Mesenchymal stem cell (in vitro differentiated cells and primary cell): Measurements from ENCODE around the gene SH3GL2. TPM values are rescaled to one million over a fixed set of nuclear protein-coding genes. Genes with fewer than 3 reads are reported as not detected.

Source experiments
- DNase-seq: peaks from one replicate; pipeline ENCODE4 v3.0.0-alpha.2; 2013
- H2AFZ ChIP-seq: one replicate; pipeline ENCODE4 v1.6.1; 2013; ENCODE audit warnings: low read depth, mild to moderate bottlenecking, control low read depth, inconsistent platforms, low read length, moderate library complexity
- H2AK5ac ChIP-seq: 2 replicates; pipeline ENCODE4 v1.6.1; 2013; ENCODE audit warnings: low read length, moderate library complexity, mild to moderate bottlenecking, inconsistent platforms; ENCODE audit not compliant: severe bottlenecking
- H2BK120ac ChIP-seq: one replicate; pipeline ENCODE4 v1.6.1; 2013; ENCODE audit warnings: low read depth, mild to moderate bottlenecking, inconsistent platforms, low read length, moderate library complexity
- H2BK12ac ChIP-seq, 2 experiments: one replicate each; pipeline ENCODE4 v1.6.1; 2013; ENCODE audit warnings: inconsistent platforms in 2 of 2, low read length in 2 of 2, mild to moderate bottlenecking in 2 of 2, moderate library complexity in 2 of 2, control low read depth in 1 of 2
- H2BK15ac ChIP-seq: one replicate; pipeline ENCODE4 v1.6.1; 2013; ENCODE audit warnings: mild to moderate bottlenecking, low read depth, inconsistent platforms; ENCODE audit not compliant: poor library complexity, severe bottlenecking
- H2BK5ac ChIP-seq: 2 replicates; pipeline ENCODE4 v1.6.1; 2013; ENCODE audit warnings: low read depth, mild to moderate bottlenecking, low read length, control low read depth, inconsistent platforms; ENCODE audit not compliant: poor library complexity, severe bottlenecking
- H3K14ac ChIP-seq, 2 experiments: one replicate each; pipeline ENCODE4 v1.6.1; 2013; ENCODE audit warnings: inconsistent platforms in 2 of 2, low read length in 2 of 2, control low read depth in 1 of 2, mild to moderate bottlenecking in 1 of 2, moderate library complexity in 1 of 2
- H3K18ac ChIP-seq, 2 experiments: one replicate each; pipeline ENCODE4 v1.6.1; 2013; ENCODE audit warnings: inconsistent platforms in 2 of 2, low read length in 2 of 2, control low read depth in 1 of 2, low read depth in 1 of 2, mild to moderate bottlenecking in 1 of 2
- H3K23ac ChIP-seq, 2 experiments: one replicate each; pipeline ENCODE4 v1.6.1; 2013; ENCODE audit warnings: inconsistent platforms in 2 of 2, low read length in 2 of 2, mild to moderate bottlenecking in 2 of 2, moderate library complexity in 2 of 2, control low read depth in 1 of 2
- H3K27ac ChIP-seq: 2 replicates; pipeline ENCODE4 v1.5.1; 2013; ENCODE audit warnings: mild to moderate bottlenecking, moderate library complexity, low read length, control low read depth, inconsistent platforms; ENCODE audit not compliant: poor library complexity, severe bottlenecking
- H3K27me3 ChIP-seq, 2 experiments: 2 replicates each; pipeline versions ENCODE4 v1.6.1 to v1.7.0; 2013; ENCODE audit warnings: low read length in 2 of 2, mild to moderate bottlenecking in 2 of 2, moderate library complexity in 2 of 2, control low read depth in 1 of 2, inconsistent platforms in 1 of 2; ENCODE audit not compliant: control insufficient read depth in 1 of 2, insufficient read depth in 1 of 2
- H3K36me3 ChIP-seq, 2 experiments: 2 replicates each; pipeline versions ENCODE4 v1.6.1 to v1.7.0; 2013; ENCODE audit warnings: low read length in 2 of 2, control low read depth in 1 of 2, inconsistent platforms in 1 of 2, low read depth in 1 of 2, mild to moderate bottlenecking in 1 of 2; ENCODE audit not compliant: insufficient read depth in 2 of 2, control insufficient read depth in 1 of 2
- H3K4ac ChIP-seq, 2 experiments: one replicate each; pipeline ENCODE4 v1.6.1; 2013; ENCODE audit warnings: inconsistent platforms in 2 of 2, low read length in 2 of 2, mild to moderate bottlenecking in 2 of 2, moderate library complexity in 2 of 2, control low read depth in 1 of 2, low read depth in 1 of 2
- H3K4me1 ChIP-seq: 2 replicates; pipeline ENCODE4 v1.6.1; 2013; ENCODE audit warnings: low read depth, low read length, control low read depth; ENCODE audit not compliant: control insufficient read depth, insufficient read depth
- H3K4me2 ChIP-seq: 2 replicates; pipeline ENCODE4 v1.6.1; 2013; ENCODE audit warnings: low read length, mild to moderate bottlenecking, inconsistent platforms; ENCODE audit not compliant: poor library complexity, severe bottlenecking
- H3K4me3 ChIP-seq, 2 experiments: 2 replicates each; pipeline versions ENCODE4 v1.5.1 to v1.7.0; 2013; ENCODE audit warnings: low read length in 2 of 2, mild to moderate bottlenecking in 2 of 2, control low read depth in 1 of 2, low read depth in 1 of 2; ENCODE audit not compliant: insufficient read depth in 1 of 2
- H3K79me1 ChIP-seq: replicated peaks from 2 replicates; pipeline ENCODE4 v1.6.1; 2013; ENCODE audit warnings: mild to moderate bottlenecking, control low read depth, low read length, inconsistent platforms; ENCODE audit not compliant: poor library complexity, severe bottlenecking
- H3K9ac ChIP-seq: 2 replicates; pipeline ENCODE4 v1.7.0; 2013; ENCODE audit warnings: mild to moderate bottlenecking, low read length, moderate library complexity
- H3K9me3 ChIP-seq: 2 replicates; pipeline ENCODE4 v1.7.0; 2013; ENCODE audit warnings: mild to moderate bottlenecking, low read length; ENCODE audit not compliant: control insufficient read depth
- H4K8ac ChIP-seq: one replicate; pipeline ENCODE4 v1.6.1; 2013; ENCODE audit warnings: inconsistent platforms, mild to moderate bottlenecking, low read length, moderate library complexity
- H4K91ac ChIP-seq: one replicate; pipeline ENCODE4 v1.6.1; 2013; ENCODE audit warnings: mild to moderate bottlenecking, low read length, inconsistent platforms
- WGBS: methylation state at CpG from one replicate; pipeline ENCODE4 v1.1.7; 2013; ENCODE audit warnings: mixed read lengths; 5-methylcytosine and 5-hydroxymethylcytosine counted together
- polyA plus RNA-seq, 2 experiments: library from polyadenylated mRNA; stranded (reverse); fragments of 200-250 nt; gene quantifications; one replicate each; pipeline ENCODE4 v1.2.3, GENCODE V29; 2013

SH3GL2 gene
- 0.04 TPM for polyA plus RNA-seq (2013, experiment 1 of 2)
- 0.12 TPM for polyA plus RNA-seq (2013, experiment 2 of 2)

GRCh38 chr9:17578911-17579793, at the start of gene SH3GL2:
Gene SH3GL2, plus strand, starts transcription at chr9:17579066.
- Histone ChIP-seq H3K14ac (peak within 1 kb of the TSS in 1 of 2 experiments; percentile 68), H3K18ac (no peak within 1 kb of the TSS), H3K27ac (no peak within 1 kb of the TSS), H3K27me3 (peaks cover 57 to 77% of the 10 kb centered on the region in 2 experiments), H3K4me3 (peak within 1 kb of the TSS; percentile 60 to 74), H3K36me3 (no peaks in the 10 kb centered on the region), H2BK15ac (no peak within 1 kb of the TSS), H2BK120ac (no peak within 1 kb of the TSS), H2AFZ (peak within 1 kb of the TSS; percentile 74), H3K9me3 (no peaks in the 10 kb centered on the region), H3K23ac (peak within 1 kb of the TSS in 1 of 2 experiments; percentile 14), H3K4me2 (peak within 1 kb of the TSS; percentile 98), H3K4me1 (peaks cover 12% of the 10 kb centered on the region), H2AK5ac (no peak within 1 kb of the TSS), H4K8ac (no peak within 1 kb of the TSS), H3K79me1 (no peaks in the 10 kb centered on the region), H2BK5ac (no peak within 1 kb of the TSS), H3K9ac (peak within 1 kb of the TSS; percentile 18), H4K91ac (no peak within 1 kb of the TSS), H2BK12ac (no peak within 1 kb of the TSS), H3K4ac (no peak within 1 kb of the TSS)
- peak; percentile 15 for DNase-seq
- WGBS: 2% methylated on average over 96 of the region's 109 CpGs

DNA sequence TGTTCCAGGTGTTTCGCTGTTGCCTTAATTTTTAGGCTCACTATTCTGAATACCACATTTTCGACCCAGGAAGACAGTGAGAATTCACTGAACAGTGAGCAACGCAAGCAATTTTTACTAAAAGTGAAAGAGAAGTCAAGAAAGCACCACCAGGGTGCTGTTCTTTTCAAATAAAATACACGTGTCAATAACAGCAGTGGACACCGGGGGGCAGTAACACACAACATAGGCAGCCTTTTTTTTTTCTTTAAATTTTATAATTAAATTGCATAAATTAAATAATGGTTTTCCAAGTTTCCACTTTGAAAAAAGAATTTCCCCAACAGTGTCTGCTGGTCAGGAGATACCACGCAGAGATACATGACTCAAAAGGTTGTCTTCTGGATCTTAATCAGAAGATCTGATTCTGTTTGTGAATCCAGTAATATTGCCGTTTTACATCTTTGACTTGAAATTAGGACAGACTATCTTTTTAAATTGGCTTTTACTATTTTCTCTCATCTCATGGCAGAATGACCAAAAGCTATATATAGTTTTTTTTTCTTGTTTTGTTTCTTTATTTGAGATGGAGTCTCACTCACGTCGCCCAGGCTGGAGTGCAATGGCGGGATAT, 47.1 kb upstream of the SH3GL2 start:
- Histone ChIP-seq H3K36me3 (no peaks in the 10 kb centered on the region), H3K4ac (no peak overlapping the region), H3K18ac (no peak overlapping the region), H2BK15ac (no peak overlapping the region), H3K14ac (no peak overlapping the region), H3K9me3 (no peaks in the 10 kb centered on the region), H3K4me3 (peak overlapping the region in 1 of 2 experiments; percentile 57), H3K27ac (no peak overlapping the region), H2AFZ (no peak overlapping the region), H4K8ac (no peak overlapping the region), H3K4me1 (no peaks in the 10 kb centered on the region), H3K4me2 (no peak overlapping the region), H4K91ac (no peak overlapping the region), H2BK5ac (no peak overlapping the region), H3K79me1 (no peaks in the 10 kb centered on the region), H2BK120ac (no peak overlapping the region), H3K9ac (peak overlapping the region; percentile 78), H3K27me3 (peaks cover 3 to 10% of the 10 kb centered on the region in 2 experiments), H3K23ac (no peak overlapping the region), H2BK12ac (no peak overlapping the region), H2AK5ac (no peak overlapping the region)
- DNase-seq: peak; percentile 63
- 48% methylated on average over 7 of the region's 10 CpGs for WGBS

- Histone ChIP-seq H2BK15ac (no peak overlapping the region), H3K27me3 (peaks cover 4 to 11% of the 10 kb centered on the region in 2 experiments), H3K9me3 (no peaks in the 10 kb centered on the region), H3K4me3 (no peak overlapping the region), H2BK12ac (no peak overlapping the region), H3K9ac (no peak overlapping the region), H3K18ac (no peak overlapping the region), H3K36me3 (no peaks in the 10 kb centered on the region), H3K4ac (no peak overlapping the region), H2BK120ac (no peak overlapping the region), H3K4me1 (no peaks in the 10 kb centered on the region), H2BK5ac (no peak overlapping the region), H4K8ac (no peak overlapping the region), H3K23ac (no peak overlapping the region), H2AFZ (no peak overlapping the region), H3K79me1 (no peaks in the 10 kb centered on the region), H3K27ac (no peak overlapping the region), H2AK5ac (no peak overlapping the region), H3K4me2 (no peak overlapping the region), H3K14ac (no peak overlapping the region), H4K91ac (no peak overlapping the region)
- WGBS: 86% methylated on average over 6 of the region's 6 CpGs
- DNase-seq: no peak
Observed at GRCh38 chr9:17532461-17532860, 46.4 kb upstream of the SH3GL2 start.

DNA sequence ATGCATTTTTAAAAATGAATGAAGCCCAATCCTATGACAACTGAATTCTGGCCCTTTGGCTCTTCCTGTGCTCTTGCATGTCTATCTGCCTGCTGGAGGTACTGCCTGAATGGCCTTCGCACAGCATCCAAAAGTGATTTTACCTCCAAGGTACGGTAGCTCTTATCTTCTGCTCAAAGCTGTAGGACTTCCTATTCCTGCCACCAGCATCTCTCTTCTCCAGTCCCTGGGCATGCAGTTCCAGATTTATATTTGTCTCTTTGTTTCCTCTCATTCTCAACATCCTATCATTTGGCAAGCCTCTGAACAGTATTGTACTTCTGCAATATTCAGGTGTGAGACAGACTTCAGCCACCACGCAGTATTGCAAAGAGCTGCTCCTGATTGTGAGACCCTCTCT, 43.7 kb upstream of the SH3GL2 start:
- Histone ChIP-seq H3K9ac (no peak overlapping the region), H3K9me3 (no peaks in the 10 kb centered on the region), H3K18ac (no peak overlapping the region), H3K4ac (no peak overlapping the region), H4K8ac (no peak overlapping the region), H2AK5ac (no peak overlapping the region), H3K79me1 (no peaks in the 10 kb centered on the region), H4K91ac (no peak overlapping the region), H3K23ac (no peak overlapping the region), H2AFZ (no peak overlapping the region), H3K4me1 (no peaks in the 10 kb centered on the region), H3K14ac (no peak overlapping the region), H3K27me3 (peaks cover 7 to 13% of the 10 kb centered on the region in 2 experiments), H3K4me3 (no peak overlapping the region), H3K4me2 (no peak overlapping the region), H3K36me3 (no peaks in the 10 kb centered on the region), H2BK5ac (no peak overlapping the region), H2BK15ac (no peak overlapping the region), H3K27ac (no peak overlapping the region), H2BK120ac (no peak overlapping the region), H2BK12ac (no peak overlapping the region)
- WGBS: 96% methylated on average over 3 of the region's 3 CpGs
- DNase-seq: no peak
